Measurements from ENCODE around the gene CBLB.

DNA sequence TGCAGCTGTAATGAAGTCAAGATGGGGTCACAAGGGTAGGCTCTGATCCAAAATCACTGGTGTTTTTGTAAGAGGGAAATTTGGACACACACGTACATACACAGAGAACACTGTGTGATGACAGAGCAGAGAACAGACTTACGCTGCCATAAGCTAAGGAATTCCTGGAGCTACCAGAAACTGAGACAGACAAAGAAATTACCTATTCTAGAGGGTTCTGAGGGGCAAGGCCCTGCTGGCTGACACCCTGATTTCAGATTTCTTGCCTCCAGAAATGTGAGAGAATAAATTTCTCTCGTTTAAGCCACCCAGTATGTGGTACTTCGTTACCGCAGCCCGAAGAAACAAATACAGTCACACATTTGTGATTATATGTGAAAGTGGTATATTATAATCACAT is 24.8 kb downstream of the CBLB start:
- TF ChIP-seq, protein P1, sequence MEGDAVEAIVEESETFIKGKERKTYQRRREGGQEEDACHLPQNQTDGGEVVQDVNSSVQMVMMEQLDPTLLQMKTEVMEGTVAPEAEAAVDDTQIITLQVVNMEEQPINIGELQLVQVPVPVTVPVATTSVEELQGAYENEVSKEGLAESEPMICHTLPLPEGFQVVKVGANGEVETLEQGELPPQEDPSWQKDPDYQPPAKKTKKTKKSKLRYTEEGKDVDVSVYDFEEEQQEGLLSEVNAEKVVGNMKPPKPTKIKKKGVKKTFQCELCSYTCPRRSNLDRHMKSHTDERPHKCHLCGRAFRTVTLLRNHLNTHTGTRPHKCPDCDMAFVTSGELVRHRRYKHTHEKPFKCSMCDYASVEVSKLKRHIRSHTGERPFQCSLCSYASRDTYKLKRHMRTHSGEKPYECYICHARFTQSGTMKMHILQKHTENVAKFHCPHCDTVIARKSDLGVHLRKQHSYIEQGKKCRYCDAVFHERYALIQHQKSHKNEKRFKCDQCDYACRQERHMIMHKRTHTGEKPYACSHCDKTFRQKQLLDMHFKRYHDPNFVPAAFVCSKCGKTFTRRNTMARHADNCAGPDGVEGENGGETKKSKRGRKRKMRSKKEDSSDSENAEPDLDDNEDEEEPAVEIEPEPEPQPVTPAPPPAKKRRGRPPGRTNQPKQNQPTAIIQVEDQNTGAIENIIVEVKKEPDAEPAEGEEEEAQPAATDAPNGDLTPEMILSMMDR (IDR thresholded peaks at IDR 0.05): no peak
- no peak for TF ChIP-seq POLR2A (IDR thresholded peaks at IDR 0.05)

Data from tibial nerve (tissue), 3 donors.